Measurements from ENCODE around the gene TMEM141.
"Not testable (repeated sequence)": the region's sequence is repeated elsewhere in the genome, so short reads cannot be mapped to it uniquely, and the experiment has no call there.

TMEM141 gene

GRCh38 chr9:136755302-136756133 lies 35.6 kb upstream of the TMEM141 start:
- DNase-seq (ENCODE audit: low spot score) = not testable (repeated sequence)

DNA sequence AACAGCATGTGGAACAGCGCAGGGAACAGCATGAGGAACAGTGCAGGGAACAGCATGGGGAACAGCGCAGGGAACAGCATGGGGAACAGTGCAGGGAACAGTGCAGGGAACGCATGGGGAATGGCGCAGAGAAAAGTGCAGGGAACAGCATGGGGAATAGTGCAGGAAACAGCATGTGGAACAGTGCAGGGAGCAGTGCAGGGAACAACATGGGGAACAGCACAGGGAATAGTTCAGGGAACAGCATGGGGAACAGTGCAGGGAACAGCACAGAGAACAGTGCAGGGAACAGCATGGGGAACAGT lies 35.1 kb upstream of the TMEM141 start:
- DNase-seq (ENCODE audit: low spot score) = no peak

GRCh38 chr9:136756836-136757235 lies 34.3 kb upstream of the TMEM141 start:
- no peak for DNase-seq (ENCODE audit: low spot score)

DNA sequence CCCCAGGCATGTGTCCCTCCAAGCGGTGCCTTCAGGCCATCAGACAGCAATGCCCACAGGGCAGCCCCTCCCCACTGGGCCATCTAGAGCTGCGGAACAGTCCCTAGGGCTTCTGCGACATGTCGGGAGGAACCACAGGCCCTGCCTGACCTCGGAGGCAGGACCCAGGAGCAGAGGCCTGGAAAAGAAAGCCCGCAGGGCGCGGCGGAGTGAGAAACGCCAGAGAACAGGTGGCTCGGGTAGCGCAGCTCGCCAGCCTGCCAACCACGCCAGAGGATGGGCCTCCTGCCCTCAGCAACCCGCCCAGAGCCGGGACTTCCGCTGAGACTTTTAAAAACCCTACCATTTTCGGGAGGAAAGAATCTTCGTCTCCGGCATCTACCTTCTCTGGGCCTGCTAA lies 33.8 kb upstream of the TMEM141 start:
- no peak for DNase-seq (ENCODE audit: low spot score)

DNA sequence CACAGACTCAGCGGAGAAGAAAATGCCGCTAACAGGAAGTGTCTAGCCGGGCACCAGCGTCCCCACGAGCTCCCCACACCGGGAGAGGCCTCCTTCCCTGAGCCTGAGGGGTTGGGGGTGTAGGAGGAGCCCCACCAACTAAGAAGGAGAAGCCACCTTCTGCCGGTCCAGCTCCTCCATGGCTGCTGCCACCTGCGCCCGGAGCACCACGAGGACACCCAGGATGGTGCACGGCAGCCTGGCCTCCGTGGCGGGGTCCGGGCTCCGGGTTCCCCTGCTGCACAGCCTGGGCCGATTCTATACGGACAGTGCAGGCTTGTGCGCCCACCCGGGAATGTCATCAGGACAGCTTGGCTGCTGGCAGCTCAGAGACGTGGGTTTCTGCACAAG lies 33.4 kb upstream of the TMEM141 start:
- DNase-seq (ENCODE audit: low spot score) = no peak

DNA sequence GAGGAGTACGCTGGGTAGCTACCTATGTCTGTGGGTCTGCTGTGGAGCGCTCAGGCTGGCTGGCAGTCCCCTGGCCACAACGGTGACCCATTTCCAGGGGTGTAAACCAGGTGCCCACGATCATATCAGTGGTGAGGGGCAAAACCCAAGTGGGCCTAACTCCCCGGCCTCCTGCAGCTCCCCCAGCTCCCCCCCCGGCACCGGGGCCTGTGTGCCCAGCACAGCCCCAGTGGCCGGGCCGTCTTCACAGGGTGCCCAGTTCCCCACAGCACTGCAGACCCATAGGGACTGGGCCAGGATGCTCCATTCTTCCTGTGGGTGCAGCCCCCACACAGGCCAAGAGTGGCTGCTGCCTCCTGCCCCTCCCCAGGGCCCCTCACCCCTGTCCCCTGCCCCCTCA lies 32.1 kb upstream of the TMEM141 start:
- DNase-seq (ENCODE audit: low spot score) = no peak

DNA sequence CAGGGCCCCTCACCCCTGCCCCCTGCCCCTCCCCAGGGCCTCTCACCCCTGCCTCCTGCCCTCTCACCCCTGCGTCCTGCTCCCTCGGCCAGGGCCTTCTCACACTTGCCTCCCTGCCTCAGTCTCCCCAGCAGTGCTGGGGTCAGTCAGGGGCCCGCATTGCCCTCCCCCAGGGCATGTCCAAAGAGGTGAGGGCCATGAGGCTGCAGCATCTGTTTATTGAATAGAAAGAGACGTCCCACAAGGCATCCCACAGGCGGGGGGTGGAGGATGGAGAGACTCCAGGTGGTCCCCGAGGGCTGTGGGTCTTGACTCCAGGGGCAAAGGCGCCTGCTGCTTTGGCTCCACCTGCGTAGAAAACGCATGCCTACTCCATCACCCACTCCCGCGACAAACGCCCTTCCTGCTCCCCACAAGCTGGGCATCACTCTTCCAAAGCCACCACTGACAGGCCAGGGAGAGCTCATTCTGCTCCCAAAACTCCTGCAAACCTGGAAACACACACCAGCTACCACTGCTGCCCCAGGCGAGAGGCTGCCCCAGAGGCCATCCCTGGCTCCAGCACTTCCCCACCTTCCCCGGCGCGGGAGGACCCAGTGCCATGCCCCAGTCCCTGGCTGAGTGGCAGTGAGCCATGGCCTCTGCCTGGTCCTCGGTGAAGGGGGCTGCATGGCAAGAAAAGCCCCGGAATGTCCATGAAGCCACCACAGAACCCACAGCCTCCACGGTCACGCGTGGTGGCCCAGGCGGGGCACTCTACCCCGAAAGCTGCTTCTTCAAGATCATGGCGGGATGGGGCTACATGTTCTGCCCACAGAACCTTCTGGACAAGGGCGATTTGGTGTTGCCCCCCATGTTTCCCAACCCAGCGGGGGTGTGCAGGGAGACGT lies 31.5 kb upstream of the TMEM141 start:
- no peak for DNase-seq (ENCODE audit: low spot score)

GRCh38 chr9:136760424-136760823 lies 30.7 kb upstream of the TMEM141 start:
- DNase-seq (ENCODE audit: low spot score) = no peak

- DNase-seq (ENCODE audit: low spot score) = peak; percentile 40
Measured at GRCh38 chr9:136760834-136761544, 30.2 kb upstream of the TMEM141 start.

DNA sequence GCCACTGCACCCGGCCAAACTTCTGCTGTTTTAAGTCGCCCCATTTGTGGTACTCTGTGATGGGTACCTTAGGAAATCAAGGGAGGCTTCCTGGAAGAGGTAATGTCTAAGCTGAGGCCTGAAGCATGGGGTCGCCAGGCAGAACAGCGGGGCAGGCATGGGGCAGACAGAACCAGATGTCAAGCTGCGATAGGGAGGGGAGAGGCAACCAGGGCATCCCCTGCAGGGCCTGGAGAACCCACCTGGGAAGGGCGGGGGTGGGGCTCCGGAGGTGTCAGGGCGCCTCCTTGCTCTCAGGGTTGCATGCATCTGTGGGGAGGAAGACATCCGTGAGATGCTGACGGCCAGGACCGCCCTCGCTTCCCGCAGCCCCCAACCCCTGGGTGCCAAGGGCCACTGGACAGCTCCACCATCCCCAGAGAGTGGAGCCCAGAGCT lies 29.6 kb upstream of the TMEM141 start:
- no peak for DNase-seq (ENCODE audit: low spot score)

DNA sequence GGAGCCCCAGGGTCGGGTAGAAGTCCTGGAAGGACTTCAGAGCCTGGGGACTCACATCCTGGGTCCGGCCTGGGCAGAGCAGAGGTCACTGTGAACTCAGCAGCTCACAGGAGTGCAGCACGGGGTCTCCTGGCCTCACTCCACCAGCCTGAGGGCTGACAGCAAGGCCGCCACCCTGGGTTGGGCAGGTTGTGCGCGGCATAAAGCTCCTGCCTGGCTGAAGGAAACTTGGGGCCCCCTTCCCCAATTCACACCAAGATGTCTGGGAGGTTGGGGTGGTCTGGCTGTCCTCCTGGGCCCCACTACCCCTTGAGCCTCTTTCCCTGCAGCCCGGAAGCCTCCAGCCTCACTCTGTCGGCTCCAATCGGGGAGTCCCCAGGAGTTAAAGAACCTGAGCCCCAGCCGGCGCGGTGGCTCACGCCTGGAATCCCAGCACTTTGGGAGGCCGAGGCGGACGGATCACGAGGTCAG lies 28.9 kb upstream of the TMEM141 start:
- no peak for DNase-seq (ENCODE audit: low spot score)

DNA sequence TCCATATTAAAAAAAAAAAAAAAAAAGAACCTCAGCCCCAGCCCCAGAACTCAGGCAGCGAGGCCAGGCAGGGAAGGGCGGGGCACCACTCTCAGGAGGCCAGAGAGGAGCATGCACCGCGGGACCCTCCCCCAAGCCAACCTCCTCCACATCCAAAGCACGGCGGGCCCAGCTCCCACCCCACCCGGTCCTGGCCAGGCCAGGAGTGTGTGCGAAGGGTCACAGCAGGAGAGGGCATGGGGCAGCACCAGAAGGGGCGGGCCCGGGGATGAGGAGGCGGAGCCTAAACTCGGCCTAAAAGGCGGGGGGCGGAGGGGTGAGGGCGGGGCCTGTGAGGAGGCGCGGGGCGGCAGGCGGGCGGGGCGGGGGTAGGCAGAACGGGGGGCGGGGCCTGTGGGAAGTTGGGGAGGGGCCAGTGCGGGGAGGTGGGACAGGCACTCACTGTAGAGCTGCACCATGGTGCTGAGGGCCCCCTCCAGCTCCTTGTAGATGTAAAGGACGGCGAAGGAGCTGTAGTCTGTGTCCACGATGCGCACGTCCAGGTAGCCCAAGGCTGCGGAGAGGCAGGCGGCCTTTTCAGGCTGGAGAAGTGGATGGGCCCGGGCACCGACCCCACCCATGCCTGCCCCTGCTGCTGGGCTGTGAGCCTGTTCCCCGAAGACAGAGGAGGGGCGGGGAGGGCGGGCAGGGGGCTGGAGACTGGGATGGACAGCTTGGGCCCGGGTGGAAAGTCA lies 28.1 kb upstream of the TMEM141 start:
- peak; percentile 79 for DNase-seq (ENCODE audit: low spot score)

DNA sequence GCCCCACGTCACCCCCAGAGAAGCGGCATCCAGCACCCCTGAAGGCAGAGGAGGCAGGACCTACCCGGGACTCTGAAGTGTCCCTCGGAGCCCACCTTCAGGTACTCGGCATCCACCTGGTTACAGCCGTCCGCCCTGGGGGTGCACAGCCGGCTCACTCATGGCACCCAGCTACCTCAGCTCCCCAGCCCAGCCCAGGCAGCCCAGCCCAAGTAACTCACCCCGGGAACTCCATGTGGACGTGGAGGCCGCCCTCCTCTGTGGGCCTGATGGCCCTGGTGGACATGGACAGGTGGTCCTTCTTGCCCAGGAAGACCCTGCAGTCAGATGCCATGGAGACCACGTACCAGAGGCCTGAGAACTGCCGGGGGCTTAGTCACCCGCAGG lies 27.5 kb upstream of the TMEM141 start:
- no peak for DNase-seq (ENCODE audit: low spot score)

GRCh38 chr9:136764301-136764891 lies 26.7 kb upstream of the TMEM141 start, which contains the start of gene LCN15:
LCN15 (minus strand) TSS chr9:136764518; CDS start chr9:136764488, 30 bp downstream.
- no peak for DNase-seq (ENCODE audit: low spot score)

GRCh38 chr9:136765041-136765440 lies 26.1 kb upstream of the TMEM141 start:
- DNase-seq (ENCODE audit: low spot score) = no peak

DNA sequence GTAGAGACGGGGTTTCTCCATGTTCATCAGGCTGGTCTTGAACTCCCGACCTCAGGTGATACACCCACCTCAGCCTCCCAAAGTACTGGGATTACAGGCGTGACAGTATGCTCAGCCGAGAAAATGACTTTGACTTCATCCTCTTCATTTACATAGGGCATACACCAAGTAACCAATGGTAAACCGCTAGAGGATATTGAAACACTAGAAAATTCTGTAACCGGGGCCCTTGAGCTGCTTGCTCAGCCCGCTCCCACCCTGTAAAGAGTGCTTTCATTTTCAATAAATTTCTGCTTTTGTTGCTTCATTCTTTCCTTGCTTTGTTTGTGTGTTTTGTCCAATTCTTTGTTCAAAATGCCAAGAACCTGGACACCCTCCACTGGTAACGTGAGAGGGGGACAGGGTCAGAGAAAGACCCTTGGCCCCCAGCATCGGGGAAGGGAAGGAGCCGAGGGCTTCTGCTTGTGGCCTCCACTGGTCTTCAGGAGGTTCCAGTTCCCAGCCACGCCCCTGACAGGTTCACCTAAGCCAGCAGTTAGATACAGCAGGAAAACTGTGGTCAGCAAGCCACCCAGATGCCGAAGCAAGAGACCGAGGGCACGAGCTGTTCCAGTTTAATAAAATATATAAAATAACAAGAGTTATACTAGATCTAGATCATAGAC lies 25.3 kb upstream of the TMEM141 start:
- not testable (repeated sequence) for DNase-seq (ENCODE audit: low spot score)

DNA sequence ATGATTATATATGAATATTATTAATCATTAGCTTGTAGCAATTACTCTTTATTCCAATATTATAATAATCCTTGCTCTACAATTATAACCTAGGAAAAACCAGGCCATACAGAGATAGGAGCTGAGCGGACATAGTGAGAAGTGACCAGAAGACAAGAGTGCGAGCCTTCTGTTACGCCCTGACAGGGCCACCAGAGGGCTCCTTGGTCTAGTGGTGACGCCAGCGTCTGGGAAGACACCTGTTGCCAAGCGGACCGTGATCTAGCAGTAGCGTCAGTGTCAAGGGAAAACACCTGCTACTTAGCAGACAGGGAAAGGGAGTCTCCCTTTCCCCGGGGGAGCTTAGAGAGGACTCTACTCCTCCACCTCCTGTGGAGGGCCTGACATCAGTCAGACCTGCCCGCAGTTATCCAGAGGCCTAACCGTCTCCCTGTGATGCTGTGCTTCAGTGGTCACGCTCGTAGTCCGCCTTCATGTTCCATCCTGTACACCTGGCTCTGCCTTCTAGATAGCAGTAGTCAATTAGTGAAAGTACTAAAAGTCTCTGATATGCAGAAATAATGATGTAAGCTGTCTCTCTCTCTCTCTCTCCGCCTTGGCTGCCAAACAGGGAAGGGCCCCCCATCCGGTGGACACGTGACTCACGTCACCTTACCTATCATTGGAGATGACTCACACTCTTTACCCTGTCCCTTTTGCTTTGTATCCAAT lies 24.6 kb upstream of the TMEM141 start:
- not testable (repeated sequence) for DNase-seq (ENCODE audit: low spot score)

DNA sequence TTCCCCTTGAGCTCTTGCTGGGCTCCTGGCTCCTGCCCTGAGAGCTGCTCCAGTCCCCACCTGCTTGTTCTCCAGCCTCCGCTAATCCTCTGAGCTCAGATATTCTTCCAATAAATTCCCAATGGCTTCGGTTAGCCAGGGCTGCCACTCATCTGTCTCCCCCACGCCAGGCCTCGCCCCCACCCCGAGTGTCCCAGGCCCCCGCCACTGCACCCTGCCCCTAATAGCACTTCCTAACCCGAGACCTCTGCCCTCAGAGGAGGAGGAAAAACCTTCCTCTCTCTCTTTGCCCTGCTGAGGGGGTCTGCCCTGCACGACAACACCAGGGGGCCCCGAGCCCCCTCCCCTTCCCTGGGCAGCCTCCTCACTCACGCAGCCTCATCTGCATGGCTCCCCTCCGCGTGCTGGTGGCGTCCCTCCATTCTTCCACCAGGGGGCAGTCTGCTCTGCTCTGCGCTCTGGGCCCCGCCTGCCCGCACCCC lies 21.4 kb upstream of the TMEM141 start:
- peak; percentile 74 for DNase-seq (ENCODE audit: low spot score)

DNA sequence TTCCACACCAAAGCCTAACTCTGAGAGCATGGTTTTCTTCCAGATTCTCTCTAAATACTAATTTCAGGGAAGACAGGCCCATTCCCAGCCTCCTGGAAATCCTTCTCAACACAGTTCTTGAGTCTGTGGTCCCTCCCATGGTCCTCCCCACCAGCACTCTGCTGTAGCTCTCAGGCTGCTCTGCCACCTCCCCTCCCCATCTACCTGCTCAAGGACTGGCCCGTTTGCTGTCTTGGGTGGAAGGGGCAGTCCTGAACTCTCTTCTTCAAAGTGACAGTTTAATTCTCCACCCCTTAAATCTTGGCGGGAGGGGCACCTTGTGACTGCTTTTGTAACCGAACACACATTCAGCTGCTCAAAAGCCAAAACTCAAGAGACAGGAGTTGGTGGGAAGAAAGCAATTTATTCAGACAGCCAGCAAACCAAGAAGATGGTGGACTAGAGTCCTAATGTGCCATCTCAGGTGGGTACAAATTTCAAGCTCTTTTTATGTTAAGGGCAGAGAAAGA lies 19.2 kb upstream of the TMEM141 start:
- DNase-seq (ENCODE audit: low spot score) = no peak
